Stimulated activated CD4-positive, alpha-beta T cell treated with anti-CD3 and anti-CD28 coated beads, TNF-alpha, amount 100 ng/mL, for 1 hour (primary cell): ENCODE measurements around the gene PRSS50.

Experiments
- DNase-seq, 3 donors: peaks; one replicate each; pipeline ENCODE4 v3.0.0-alpha.2; 2020; ENCODE audit warnings: low read depth in 3 of 3, low spot score in 1 of 3

Gene PRSS50

DNA sequence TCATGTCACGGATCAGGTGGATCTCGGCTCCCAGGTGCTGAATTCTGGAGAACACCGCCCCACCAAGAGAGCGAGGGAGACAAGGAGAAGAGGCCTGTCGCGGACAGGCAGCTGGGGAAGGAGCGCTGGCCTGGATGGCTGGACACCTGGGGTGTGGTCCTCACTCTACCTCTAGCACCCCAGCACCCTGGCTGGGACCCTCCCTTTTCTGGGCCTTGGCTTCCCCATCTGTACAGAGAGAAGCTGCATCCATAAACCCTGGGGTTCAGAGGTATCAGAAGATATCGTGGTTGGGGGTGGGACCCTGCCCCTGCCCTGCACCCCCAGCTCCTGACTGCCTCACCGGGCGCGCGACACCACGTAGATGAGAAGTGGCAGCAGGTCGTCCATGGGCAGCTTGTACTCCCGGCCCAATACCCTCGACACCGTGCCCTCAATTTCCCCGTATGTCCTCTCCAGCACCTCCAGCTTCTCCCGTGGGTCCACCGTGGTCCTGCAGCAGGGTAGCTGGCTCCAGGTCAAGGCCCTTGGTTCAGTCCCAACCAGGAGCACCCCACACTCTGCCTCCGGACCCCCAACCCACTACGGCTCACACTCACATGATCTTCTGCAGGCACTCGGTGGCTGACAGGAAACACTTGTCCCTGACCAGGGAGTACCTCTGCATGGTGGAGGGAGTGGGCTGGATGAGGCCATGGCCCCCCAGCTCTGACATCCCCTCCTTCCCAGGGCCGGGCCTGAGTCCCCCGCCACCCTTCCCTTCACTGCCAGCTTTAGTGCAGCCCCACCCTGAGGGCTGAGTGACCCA is 45.9 kb downstream of the PRSS50 start:
- DNase-seq, result no peak

DNA sequence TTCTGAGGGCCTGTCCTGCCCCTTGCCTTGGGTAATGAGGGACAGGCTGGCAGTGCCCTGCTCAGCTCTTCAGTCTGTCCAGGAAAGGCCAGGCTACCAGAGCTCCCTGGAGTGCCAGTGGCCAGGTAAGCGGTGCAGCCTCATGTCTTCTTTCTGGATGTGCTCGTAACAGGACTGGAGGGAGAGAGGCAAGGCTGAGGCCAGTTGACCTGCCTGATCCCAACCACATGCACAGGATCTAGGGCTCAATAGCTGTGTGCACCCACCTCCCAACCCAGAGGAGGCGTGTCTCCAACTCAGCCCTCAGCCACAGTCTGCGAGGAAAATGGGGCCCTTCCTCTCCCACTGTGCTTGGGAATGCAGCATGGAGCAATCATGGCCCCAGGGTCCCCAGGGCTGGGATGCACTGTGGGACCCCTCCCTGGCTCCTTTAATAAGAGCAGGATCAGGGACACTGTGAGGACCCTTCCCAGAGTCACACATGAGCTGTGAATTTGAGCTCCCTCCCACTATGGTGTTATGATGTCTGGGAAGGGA is 46.7 kb downstream of the PRSS50 start:
- no peak for DNase-seq

DNA sequence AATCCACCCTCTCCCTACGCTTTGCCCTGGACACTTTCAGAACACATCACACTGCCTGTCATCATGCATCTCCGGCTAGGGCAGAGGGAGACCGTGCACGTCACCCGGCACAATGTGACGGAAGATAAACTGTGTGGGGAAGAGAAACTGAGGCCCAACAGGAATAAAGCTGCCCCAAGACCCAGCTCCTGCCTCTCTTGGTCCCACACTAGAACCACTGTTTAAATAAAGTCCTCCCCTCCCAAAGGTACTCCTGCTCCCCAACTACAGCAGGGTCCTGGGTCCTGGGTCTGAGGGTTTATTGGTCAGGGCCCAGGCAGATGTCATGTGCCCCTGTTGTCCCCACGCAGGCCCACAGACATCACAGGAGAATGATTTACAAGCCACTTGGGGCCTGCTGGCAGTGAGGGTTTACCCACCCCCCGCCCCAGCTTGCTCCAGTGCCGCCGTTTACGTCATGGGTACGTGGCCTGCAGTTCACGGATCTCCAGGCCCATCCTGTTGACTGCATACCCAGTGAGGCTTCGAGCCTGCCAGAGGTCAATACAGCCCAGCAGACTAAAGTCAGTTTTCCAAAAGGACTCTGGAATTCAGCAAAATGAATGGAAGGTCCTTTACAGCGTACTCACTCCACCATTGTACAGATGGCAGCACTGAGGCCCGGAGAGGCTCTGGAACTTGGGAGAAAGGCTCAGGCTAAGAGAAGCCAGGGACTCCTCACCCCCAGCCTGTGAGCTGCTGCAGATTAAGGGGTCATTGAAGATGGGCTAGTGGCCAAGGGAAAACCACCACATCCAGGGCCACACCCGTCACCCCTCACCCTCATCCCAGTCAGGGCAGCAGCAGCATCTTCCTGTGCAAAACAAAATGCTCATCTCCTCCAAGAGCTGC is 47.4 kb downstream of the PRSS50 start:
- DNase-seq, result no peak

DNA sequence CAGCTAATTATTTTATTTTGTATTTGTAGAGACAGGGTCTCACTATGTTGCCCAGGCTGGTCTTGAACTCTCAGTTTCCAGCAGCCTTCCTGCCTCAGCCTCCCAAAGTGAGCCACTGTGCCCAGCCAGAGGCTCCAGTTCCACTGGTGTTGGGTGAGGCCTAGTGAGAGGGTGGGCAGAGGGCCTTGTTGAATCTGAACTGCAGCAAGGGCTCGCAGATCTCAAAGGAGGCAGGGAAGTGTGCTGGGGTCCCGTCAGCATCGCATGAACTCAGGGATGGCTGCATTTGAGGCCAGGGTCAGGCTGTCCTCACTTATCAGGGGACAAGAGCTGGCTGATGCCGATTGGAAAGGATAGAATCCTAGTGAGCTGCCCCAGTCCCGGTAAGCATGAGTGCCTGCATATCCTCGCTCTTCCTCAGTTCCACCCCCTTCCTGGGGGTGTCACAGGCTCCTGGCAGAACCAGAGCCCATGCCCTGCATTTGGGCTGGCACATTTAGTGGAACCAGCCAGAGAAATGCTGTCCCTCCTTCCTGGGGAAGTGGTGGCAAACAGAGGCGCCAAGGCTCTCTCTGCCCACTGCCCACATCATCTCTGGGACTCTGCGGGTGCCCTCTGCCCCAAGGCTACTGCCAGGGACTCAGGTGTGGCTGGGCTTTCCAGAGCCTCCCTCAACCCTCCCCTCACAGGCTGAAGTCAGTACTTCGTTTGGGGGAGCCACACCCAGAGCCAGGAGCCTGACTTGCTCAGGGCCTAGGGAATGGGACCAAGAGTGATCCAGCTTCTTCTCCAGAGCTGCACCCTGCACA is 48.3 kb downstream of the PRSS50 start:
- DNase-seq, result no peak

DNA sequence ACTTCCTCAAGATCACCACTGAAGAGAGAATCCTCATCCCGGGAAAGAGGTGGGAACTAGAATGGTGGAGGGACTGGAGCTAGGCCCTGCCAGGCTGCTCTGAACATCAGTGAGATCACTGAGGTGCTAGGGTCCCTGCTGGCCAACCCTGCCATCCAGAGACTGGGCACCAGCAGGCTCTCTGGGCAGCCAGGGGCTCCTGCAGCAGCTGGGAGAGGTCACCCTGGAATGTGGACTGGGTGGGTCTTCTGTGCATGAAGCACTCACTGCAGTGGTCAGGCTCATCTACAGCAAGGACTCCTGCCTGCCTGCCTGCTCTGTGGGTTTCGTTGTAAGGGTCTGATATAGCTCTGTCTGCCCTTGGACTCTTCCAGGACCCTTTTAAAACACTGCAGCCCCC is 49.1 kb downstream of the PRSS50 start:
- DNase-seq, result no peak

DNA sequence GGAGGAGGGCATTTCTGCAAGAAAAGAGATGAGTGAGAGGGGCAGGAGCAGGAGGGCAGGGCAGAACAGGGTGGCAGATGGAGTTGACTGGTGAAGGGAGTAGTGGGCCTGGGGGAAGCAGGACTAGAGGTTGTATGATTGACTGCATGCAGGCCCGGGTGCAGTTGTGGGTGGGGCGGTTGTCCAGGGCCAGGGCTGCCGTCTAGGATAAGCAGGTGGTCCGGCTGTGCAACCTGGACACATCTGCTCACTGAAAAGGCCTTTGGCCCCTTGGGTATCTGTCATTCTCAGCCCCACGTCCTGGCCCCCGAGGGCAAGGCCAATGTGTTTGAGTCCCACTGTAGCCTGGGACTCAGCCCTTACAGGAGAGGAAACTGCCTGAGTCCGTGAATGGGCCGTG is 49.6 kb downstream of the PRSS50 start:
- DNase-seq, result no peak

DNA sequence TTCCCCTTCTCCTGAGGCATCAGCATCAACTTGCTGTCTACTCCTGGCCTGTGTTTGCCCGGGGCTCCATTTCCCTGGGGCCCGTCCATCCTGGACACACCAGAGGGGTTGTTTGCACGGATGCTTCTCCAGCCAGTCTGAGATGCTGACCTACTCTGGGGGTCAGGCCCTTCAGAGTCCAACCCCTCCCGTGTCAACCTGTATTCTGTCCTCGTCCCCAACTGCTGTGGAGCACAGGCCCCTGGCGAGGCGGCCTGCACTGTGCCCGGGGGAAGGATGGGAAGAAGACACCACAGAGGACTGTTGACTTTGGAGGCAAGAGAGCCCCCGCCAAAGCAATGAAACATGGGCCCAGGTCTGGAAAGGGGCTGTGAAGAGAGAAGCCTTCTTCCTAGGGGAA is 50.0 kb downstream of the PRSS50 start:
- no peak for DNase-seq

DNA sequence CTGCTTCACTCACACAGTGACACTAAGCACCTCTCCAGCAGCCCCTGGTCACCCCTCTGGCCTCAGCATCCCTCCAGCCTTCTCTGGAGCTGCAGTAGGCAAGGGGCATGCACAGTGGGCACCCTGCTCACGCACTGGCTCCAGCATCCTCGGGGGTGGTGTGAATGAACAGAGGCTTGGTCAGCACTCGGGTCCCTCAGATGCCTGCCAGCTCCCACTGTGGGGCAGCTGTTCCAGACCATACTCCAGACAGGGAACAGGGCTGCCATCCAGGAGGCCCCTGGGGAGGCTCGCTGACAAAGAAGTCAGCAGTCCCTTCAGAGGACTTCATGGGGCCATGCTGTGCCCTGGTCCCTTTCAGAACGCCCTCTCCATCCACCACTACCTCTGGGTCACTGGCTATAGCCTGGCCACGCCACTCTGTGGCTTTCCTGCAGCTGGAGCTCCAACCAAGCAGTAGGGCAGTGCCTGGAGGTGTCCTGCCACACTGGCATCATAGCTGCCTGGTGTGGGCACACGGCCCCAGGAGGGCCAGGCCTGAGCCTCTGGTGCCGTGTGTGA is 50.5 kb downstream of the PRSS50 start:
- no peak for DNase-seq

DNA sequence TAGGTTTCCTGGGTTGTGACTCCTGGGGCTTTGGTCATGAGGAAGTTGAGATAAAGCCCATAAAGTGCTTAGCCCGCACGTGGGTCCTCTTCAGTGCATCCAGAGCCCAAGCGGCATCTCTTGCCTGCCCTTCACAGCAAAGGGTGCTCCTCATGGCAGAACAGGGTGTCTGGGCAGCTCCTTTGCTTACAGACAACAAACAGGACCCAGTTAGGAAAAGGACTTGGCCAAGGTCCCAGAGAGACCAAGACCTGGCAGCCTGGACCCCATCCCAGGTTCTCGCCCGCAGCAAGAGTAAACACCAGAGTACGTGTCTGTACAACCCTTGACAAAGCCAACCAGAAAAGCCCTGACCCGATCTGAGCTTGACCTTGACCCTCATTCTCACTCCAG is 51.2 kb downstream of the PRSS50 start:
- DNase-seq, result no peak

DNA sequence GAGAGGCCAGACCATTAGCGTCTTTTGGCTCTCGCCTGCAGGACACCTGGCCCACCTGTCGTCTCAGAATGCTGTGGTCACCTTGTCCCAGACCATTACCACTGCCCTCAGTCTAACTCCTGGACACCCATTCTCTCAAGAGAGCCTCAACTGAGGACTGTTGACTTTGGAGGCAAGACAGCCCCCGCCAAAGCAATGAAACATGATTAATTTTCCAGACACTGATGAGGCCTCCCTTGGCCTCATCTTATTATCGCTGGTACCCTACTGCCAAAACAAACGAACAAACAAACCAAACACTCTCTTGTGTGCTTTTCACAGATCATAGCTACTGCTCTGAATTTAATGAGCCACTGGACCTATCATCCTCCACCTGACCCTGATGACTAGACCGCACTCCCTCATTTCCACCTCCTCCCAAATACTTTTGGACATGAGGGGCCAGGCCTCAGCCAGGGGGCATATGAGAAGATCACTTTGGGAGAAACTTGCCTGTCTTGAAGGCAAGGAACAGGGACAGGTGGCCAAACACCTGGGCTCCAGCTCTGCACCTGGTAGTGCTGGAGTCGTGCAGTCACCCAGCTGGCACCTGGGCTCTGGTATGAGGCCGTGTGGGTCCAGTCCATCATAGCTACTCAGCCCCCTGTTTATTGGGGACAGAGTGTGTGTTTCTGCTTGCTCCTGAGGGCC is 51.8 kb downstream of the PRSS50 start:
- no peak for DNase-seq

DNA sequence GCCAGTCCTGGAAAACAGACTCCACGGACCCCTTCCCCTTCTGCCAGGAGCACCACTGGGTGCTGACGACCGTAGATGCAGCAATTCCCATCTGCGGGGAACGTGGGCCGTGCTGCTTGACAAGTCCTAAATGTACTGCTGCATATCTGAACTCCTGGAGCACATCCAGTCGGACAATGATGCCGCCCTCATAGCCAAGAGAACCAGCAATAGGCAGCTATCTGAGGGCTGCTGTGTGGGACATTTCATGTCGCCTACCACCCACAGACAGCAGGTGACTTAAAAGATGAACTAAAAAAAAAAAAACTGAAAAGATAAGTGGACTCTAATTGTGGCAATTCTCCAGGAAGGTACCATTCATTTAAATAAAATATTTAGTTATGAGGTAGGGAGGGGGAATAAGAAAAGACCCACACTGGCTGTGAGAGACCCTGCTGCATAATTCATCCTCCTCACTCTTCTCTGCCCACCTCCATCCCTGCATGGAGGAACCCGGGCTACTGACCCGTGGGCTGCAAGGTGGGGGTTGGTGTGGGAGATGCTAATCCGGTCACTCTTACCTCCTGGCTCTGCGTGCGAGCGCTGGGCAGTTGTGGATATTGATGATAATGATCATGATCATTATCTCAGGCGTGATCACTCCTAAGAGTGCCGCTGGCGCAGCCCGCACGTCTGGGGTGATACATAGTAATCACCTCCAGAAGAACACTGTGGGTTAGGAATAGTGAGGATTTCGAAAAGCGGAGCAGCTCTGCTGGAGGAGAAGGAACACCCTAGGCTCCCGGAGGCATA is 52.5 kb downstream of the PRSS50 start:
- no peak for DNase-seq

DNA sequence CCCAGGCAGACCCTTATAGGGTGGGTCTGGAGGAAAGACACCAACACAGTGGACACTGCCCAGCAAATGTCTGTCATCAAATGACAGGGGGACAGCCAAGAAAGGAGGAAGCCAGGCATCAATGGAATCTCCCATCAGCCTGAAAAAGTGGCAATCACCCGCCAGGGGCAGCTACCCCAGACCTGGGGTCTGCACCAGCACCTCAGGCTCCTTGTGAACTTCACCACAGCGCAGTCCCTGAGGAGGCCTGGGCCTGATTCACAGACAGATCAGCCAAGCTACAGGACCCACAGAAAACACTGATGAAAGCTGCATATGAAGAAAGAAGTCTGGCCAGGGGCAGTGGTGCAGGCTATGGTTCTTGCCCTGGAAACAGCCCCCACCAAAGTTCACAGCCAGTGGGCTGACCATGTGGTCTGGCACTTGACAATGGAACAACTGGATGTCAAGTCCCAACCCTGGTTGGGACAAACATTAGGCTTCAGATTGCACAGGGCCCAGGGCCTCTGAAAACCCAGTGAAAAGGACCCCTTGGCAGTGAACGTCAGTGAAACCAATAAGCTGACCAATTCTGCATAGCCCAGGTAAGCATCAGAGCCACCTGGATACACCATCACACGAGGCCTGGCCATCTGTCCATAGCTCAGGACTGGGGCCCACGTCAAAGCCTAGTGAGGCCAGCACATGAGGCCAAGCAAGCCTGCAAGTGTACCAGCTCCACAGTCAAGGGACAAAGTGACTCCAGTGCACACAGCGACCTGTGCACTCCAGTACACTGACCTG is 53.3 kb downstream of the PRSS50 start:
- DNase-seq, result no peak

DNA sequence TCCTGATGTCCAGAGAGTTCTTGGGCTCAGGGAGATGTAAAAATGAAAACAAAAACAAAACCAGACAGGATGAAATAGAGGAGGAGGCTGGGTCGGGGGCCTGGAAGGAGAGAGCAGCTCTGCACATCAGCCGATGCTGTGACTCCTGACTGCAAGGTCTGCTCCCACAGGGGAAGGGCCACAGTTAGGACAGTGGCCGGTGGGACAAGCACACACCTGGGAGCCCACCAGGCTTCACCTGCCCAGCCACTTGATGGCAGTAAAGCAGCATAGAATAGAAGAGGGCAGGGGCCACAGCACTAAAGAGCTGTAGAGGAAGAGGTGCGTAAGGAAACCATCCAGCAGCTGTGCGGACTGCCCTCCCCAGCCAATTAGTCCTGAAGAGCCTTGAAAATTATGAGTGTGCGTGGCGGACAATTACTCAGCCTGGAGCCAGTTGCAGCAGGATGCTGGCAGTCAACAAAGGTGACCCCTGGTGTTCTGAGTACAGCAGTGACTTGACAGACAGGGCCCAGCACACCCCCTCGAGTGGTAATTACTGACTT is 54.0 kb downstream of the PRSS50 start:
- no peak for DNase-seq

DNA sequence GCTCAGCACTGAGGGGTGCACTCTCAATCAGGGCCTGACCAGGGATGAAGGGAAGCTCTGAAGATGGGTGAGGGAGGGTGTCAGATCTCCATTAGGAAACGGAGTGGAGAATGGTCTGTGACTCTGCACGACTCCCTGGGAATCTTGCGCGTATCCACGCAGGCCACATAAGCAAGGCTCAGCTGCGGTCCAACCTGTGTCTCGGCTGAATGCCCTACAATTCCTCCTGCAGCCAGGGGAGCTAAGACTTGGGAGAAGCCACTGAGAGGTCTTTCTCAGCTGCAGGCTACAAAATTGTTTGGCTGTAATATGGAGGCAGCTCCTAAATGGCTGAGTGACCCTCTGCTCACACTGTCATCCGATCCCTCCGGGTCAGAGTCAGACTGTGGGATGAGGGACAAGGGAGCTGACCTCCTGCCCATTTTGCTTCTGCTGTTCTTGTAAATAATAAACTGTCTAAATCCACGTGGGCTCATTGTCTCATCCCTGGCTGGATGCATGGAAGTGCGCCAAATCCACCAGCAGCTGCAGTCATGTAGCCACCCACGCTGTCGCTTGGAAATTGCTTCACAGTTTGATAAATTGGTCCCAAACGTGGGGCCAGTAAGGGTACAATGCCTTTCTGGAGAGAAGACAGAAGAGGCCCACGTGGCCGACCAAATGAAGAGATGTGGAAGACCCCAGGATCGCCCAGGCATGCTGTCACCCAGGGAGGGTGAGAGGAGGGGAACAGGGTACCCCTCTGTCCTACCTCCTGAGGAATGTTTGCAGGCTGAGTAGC is 54.7 kb downstream of the PRSS50 start:
- no peak for DNase-seq
